Measurements from ENCODE around the gene C3orf38.
"Not testable (repeated sequence)": the region's sequence is repeated elsewhere in the genome, so short reads cannot be mapped to it uniquely, and the experiment has no call there.

Gene C3orf38

GRCh38 chr3:88149509-88150362 is at the start of gene C3orf38:
Gene C3orf38, plus strand, starts transcription at chr3:88149959. Its CDS starts 94 bp downstream, at chr3:88150053.
- DNase-seq (ENCODE audit: low spot score), result peak; percentile 87

- no peak for DNase-seq (ENCODE audit: low spot score)
Measured at GRCh38 chr3:88101142-88101541, 48.6 kb upstream of the C3orf38 start.

GRCh38 chr3:88105325-88105724 is 44.4 kb upstream of the C3orf38 start:
- no peak for DNase-seq (ENCODE audit: low spot score)

- DNase-seq (ENCODE audit: low spot score), result no peak
Measured at GRCh38 chr3:88112289-88112688, 37.5 kb upstream of the C3orf38 start.

GRCh38 chr3:88113311-88114162 is 36.2 kb upstream of the C3orf38 start:
- peak; percentile 47 for DNase-seq (ENCODE audit: low spot score)

- DNase-seq (ENCODE audit: low spot score), result no peak
Measured at GRCh38 chr3:88114878-88115549, 34.7 kb upstream of the C3orf38 start.

- no peak for DNase-seq (ENCODE audit: low spot score)
Measured at GRCh38 chr3:88117683-88118082, 32.1 kb upstream of the C3orf38 start.

GRCh38 chr3:88118603-88119002 is 31.2 kb upstream of the C3orf38 start:
- not testable (repeated sequence) for DNase-seq (ENCODE audit: low spot score)

GRCh38 chr3:88123526-88123925 is 26.2 kb upstream of the C3orf38 start:
- no peak for DNase-seq (ENCODE audit: low spot score)

GRCh38 chr3:88131695-88132094 is 18.1 kb upstream of the C3orf38 start:
- DNase-seq (ENCODE audit: low spot score), result no peak

- DNase-seq (ENCODE audit: low spot score), result no peak
Measured at GRCh38 chr3:88132894-88133293, 16.9 kb upstream of the C3orf38 start.

GRCh38 chr3:88133711-88134263 is 16.0 kb upstream of the C3orf38 start:
- no peak for DNase-seq (ENCODE audit: low spot score)

GRCh38 chr3:88137836-88138235 is 11.9 kb upstream of the C3orf38 start:
- no peak for DNase-seq (ENCODE audit: low spot score)

- no peak for DNase-seq (ENCODE audit: low spot score)
Measured at GRCh38 chr3:88141458-88142083, 8.2 kb upstream of the C3orf38 start.

- DNase-seq (ENCODE audit: low spot score), result no peak
Measured at GRCh38 chr3:88142094-88142624, 7.6 kb upstream of the C3orf38 start.

- no peak for DNase-seq (ENCODE audit: low spot score)
Measured at GRCh38 chr3:88147261-88147660, 2.5 kb upstream of the C3orf38 start.

GRCh38 chr3:88148651-88149050 is 1.1 kb upstream of the C3orf38 start:
- DNase-seq (ENCODE audit: low spot score), result no peak

- peak; percentile 22 for DNase-seq (ENCODE audit: low spot score)
Measured at GRCh38 chr3:88149101-88149508, 654 bp upstream of the C3orf38 start.

- DNase-seq (ENCODE audit: low spot score), result no peak
Measured at GRCh38 chr3:88150371-88150770, 612 bp downstream of the C3orf38 start.

- DNase-seq (ENCODE audit: low spot score), result no peak
Measured at GRCh38 chr3:88150806-88151205, 1.0 kb downstream of the C3orf38 start.

- no peak for DNase-seq (ENCODE audit: low spot score)
Measured at GRCh38 chr3:88151358-88151757, 1.6 kb downstream of the C3orf38 start.

Measured in iPS-NIHi11 (cell line).